Left lung (tissue), 10 donors: ENCODE measurements around the gene ALK. TPM values are rescaled to one million over a fixed set of nuclear protein-coding genes. Genes with fewer than 3 reads are reported as not detected.

Experiments
- ATAC-seq: fragments of 200-7000 bp; cut with Tn5 transposase; one replicate; pipeline ENCODE4 v1.9.1; 2020; ENCODE audit warnings: moderate library complexity
- DNase-seq, 4 donors: peaks; one replicate each; pipeline ENCODE4 v3.0.0-alpha.2; 2013 to 2020
- H3K27ac ChIP-seq, 2 donors: fragments of 200-600 bp; sonication (generic) in 1 of 2; one replicate each; pipeline versions ENCODE4 v1.5.0 to v1.8.0; 2020 to 2021
- H3K27me3 ChIP-seq, 2 donors: fragments of 200-600 bp; sonication (generic) in 1 of 2; one replicate each; pipeline versions ENCODE4 v1.5.0 to v1.8.0; 2020 to 2021
- H3K36me3 ChIP-seq, 2 donors: fragments of 200-600 bp; sonication (generic) in 1 of 2; one replicate each; pipeline versions ENCODE4 v1.5.0 to v1.8.0; 2020 to 2021
- H3K4me1 ChIP-seq, 2 donors: fragments of 200-600 bp; one replicate each; pipeline ENCODE4 v1.8.0; 2021
- H3K4me3 ChIP-seq, 2 donors: fragments of 200-600 bp; sonication (generic) in 1 of 2; one replicate each; pipeline versions ENCODE4 v1.5.0 to v1.8.0; 2020 to 2021; ENCODE audit warnings: mild to moderate bottlenecking in 1 of 2
- H3K9me3 ChIP-seq, 2 donors: fragments of 200-600 bp; sonication (generic) in 1 of 2; one replicate each; pipeline versions ENCODE4 v1.5.0 to v1.8.0; 2020 to 2021
- intact Hi-C, 2 donors: fragments of 100-400 bp; cut with DNase I; formaldehyde crosslinking; loops; one replicate each; pipeline versions ENCODE4 v1.11.2 to v1.14.2; 2022
- polyA plus RNA-seq, 6 donors: library from polyadenylated mRNA; unstranded; fragments of 120-200 nt; gene quantifications; one replicate each; pipeline ENCODE4 v1.2.1, GENCODE V29; 2013; ENCODE audit not compliant: insufficient read length in 6 of 6
- total RNA-seq, 2 donors: library from RNA; stranded (reverse); fragmentation: NEBNext Ultra II Directional; extraction: Animal tissue kit (Norgen Biotek cat#: 25700); gene quantifications; one replicate each; pipeline ENCODE4 v1.2.1, GENCODE V29; 2021
- TF ChIP-seq, protein P1 (sequence below), 2 donors: fragments of 200-600 bp; sonication (generic) in 1 of 2; IDR thresholded peaks; one replicate each; pipeline versions ENCODE4 v1.5.0 to v1.8.0; 2021; ENCODE audit warnings: antibody characterized with exemption in 2 of 2
- donor health status: DM: no; HTN: yes; CAD: no.
- donor health status: DM: no; HTN: no; CAD: no.

ALK gene
- total and polyA plus RNA-seq, 8 donors: 0.06 to 0.70 (median 0.12) TPM; not detected in 2

DNA sequence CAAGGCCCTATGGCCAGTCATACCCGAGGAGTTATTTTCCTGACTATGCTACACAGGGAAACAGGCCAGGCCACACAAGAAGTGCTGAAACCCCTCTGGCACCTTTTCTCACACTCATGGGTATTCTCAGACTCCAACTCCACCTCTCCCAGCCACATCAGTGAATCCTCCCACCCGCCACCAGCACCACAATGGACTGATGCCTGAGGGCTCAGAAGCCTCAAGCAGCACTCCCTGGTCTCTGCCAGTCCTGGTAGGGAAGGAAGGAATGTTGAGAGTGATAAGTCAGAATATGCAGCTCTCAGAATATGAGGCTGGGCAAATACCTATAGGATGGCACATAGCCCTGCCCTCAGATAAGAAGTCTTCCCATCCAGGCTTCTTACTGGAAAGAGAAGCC lies 391.1 kb downstream of the ALK start:
- Histone ChIP-seq H3K27me3 (no peaks in the 10 kb centered on the region), H3K4me3 (no peak overlapping the region), H3K4me1 (no peaks in the 10 kb centered on the region), H3K36me3 (no peaks in the 10 kb centered on the region), H3K27ac (no peak overlapping the region), H3K9me3 (no peaks in the 10 kb centered on the region)
- DNase-seq (no peak), ATAC-seq (no peak)
- intact Hi-C loops: no loop called here
- TF ChIP-seq, protein P1, sequence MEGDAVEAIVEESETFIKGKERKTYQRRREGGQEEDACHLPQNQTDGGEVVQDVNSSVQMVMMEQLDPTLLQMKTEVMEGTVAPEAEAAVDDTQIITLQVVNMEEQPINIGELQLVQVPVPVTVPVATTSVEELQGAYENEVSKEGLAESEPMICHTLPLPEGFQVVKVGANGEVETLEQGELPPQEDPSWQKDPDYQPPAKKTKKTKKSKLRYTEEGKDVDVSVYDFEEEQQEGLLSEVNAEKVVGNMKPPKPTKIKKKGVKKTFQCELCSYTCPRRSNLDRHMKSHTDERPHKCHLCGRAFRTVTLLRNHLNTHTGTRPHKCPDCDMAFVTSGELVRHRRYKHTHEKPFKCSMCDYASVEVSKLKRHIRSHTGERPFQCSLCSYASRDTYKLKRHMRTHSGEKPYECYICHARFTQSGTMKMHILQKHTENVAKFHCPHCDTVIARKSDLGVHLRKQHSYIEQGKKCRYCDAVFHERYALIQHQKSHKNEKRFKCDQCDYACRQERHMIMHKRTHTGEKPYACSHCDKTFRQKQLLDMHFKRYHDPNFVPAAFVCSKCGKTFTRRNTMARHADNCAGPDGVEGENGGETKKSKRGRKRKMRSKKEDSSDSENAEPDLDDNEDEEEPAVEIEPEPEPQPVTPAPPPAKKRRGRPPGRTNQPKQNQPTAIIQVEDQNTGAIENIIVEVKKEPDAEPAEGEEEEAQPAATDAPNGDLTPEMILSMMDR (IDR thresholded peaks at IDR 0.05): no peak

DNA sequence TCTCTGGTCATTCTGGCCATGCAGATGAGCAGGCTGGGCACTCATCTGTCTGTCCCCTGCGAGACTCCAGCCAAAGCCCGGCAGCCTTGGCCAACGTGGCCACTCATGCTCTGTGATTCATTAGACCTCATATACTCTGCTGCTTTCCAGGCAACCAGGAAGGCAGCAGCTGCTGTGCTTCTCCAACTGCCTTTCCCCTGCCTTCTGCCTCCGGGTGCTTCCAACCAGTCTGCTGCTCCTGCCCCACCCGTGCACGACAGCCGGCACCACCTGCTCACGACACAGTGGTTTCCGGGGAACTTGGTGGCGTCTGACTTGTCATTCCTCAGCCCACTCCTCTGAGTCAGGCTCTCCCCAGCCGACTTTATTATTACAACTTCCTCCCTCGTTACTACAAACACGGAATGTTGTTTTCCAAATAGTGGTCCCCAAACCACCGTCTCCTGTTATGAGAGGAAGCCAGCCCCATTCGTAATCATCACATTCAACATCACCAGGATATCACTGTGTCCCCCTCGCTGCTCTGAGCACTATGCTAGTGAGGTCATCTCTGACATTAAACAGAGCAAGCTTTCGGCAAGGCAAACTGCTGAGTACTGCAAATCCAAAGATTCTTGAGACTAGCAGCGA lies 392.4 kb downstream of the ALK start:
- Histone ChIP-seq H3K4me3 (no peak overlapping the region), H3K9me3 (no peaks in the 10 kb centered on the region), H3K27me3 (no peaks in the 10 kb centered on the region), H3K4me1 (no peaks in the 10 kb centered on the region), H3K36me3 (no peaks in the 10 kb centered on the region), H3K27ac (no peak overlapping the region)
- TF ChIP-seq, protein P1 (IDR thresholded peaks at IDR 0.05): no peak
- peak; percentile 72 for ATAC-seq
- intact Hi-C loops: no loop called here
- peak in 3 of 4 donors; percentile 13 to 68 (median 15) for DNase-seq

DNA sequence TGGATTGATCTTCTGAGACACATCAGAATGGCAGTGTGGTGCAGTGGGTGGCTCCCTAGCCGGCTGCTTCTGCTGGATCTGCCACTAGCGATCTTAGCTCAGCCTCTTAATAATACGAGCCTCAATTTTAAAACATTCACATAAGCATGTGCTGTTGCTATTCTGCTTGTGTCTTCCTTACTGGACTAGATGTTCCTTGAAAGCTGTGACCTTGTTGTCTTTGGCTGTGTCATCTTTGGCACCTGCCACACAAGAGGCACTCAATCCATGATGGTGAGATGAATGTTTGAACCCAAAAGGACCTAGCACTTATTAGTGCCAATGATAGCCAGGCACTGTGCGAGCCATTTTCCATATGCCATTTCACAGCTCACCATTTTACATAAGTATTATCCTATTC lies 393.0 kb downstream of the ALK start:
- DNase-seq: no peak
- H3K9me3 ChIP-seq: no peaks in the 10 kb centered on the region
- no peaks in the 10 kb centered on the region for H3K36me3 ChIP-seq
- TF ChIP-seq, protein P1 (IDR thresholded peaks at IDR 0.05): no peak
- no peak overlapping the region for H3K27ac ChIP-seq
- no peaks in the 10 kb centered on the region for H3K4me1 ChIP-seq
- no peaks in the 10 kb centered on the region for H3K27me3 ChIP-seq
- no peak for ATAC-seq
- no peak overlapping the region for H3K4me3 ChIP-seq
- intact Hi-C loops: no loop called here

DNA sequence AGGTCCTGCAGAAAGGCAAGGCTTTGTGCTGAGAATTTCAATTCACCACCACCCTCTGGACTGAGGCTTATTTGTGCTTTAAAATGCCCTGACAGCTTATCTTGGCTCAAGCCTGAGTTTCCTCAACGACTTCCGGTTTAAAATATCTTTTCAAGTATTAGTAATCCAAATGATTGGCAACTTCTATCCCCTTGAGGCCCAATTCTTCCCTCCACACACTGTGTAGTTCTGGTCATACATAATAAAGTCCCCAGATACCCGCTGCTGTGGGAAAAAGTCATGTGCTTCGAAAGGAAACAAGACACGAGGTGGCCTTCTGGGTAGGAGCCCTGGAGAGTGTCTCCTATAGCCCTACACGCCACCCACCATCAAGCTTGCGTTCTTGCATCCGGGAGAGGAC lies 393.4 kb downstream of the ALK start:
- no peak for ATAC-seq
- no peak overlapping the region for H3K27ac ChIP-seq
- H3K36me3 ChIP-seq: no peaks in the 10 kb centered on the region
- DNase-seq: no peak
- intact Hi-C loops: no loop called here
- H3K4me1 ChIP-seq: no peaks in the 10 kb centered on the region
- H3K9me3 ChIP-seq: no peaks in the 10 kb centered on the region
- H3K4me3 ChIP-seq: no peak overlapping the region
- H3K27me3 ChIP-seq: no peaks in the 10 kb centered on the region
- TF ChIP-seq, protein P1 (IDR thresholded peaks at IDR 0.05): no peak

DNA sequence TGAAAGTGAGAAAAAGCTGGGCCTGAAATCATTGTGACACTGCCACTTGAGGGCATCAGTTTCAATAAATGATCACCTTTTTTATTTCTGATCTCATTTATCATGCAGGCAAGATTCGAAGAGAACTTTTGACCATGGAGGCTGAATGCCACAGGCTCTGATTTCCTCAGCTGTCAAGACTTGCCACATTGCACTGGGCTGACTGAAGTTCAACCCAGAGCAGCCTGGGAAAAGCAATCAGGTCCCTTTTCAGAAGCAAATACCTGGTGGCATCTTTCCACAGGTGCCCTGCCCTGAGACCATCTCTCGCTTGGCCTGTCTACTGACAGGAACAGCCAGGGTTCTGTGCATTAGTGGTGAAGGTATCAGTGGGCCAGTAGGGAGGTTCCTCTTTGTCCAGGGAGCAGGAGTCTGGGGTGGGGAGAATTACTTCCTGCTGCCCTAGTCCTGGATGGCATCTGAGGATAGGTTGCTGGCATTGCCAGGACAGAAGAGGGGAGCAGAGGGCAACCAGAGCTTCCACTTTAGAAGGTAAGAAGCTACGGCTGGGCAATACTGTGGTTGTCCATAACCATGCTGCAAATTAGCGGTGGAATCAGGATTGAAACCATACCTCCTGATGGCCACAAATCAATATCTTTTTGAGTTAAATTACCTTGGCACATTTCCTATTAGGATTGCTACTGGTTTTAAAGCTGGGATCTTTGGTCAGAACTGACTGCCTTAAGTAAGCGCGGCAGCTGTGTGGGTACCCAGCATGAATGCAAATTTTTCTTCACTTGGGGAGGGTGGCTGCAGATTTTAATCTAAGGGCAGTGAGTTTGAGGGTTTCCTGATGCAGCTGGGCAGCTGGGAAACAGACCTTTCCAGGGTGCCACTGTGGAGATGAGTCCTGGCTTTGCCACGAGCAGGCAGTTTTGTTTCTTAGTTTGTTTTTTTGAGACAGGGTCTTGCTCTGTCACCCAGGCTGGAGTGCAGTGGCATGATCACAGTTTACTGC lies 394.5 kb downstream of the ALK start:
- TF ChIP-seq, protein P1 (IDR thresholded peaks at IDR 0.05): no peak
- DNase-seq (no peak), ATAC-seq (no peak)
- intact Hi-C loops: no loop called here
- H3K27me3 ChIP-seq: no peaks in the 10 kb centered on the region
- H3K36me3 ChIP-seq: no peaks in the 10 kb centered on the region
- H3K9me3 ChIP-seq: no peaks in the 10 kb centered on the region
- no peak overlapping the region for H3K27ac ChIP-seq
- no peak overlapping the region for H3K4me3 ChIP-seq
- H3K4me1 ChIP-seq: no peaks in the 10 kb centered on the region
